ENCODE measurements around the gene MTRF1L. TPM values are rescaled to one million over a fixed set of nuclear protein-coding genes. Genes with fewer than 3 reads are reported as not detected.
"Not testable (repeated sequence)": the region's sequence is repeated elsewhere in the genome, so short reads cannot be mapped to it uniquely, and the experiment has no call there.

Gene MTRF1L
- total RNA-seq, 2 experiments from 2014 or later: 15.7 to 17.5 TPM

DNA sequence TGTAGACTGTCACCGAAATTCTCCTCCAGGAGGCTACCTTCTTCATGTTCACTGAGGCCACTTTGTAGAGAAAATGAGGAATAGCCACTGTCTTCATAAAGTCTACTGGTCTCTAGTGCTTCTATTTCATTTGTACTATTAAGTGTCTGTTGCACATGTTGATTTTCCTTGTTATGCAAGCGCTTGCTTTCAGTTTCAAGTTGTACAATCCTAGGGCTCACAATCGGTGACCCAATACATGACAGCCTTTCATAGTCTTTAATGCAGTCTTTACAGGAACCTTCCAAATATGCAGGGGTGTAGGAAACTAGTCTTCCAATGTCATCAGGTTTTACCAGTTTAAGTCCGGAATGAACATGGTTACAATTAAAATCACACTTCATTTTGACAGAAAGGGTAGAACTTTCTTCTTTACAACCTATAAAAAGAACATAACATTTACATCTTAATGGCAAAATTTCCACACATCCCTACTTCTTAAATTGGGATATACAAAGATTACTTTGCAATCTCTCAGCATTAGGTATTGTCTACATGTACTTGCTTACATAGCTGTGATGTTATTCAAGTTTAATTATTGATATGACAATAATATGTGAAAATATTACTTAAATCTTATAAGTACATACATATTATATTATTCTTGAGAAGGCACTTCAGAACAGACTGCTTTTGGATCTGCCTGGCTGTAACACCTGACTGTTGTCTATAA lies 27.1 kb downstream of the MTRF1L start:
- peak; percentile 24 for ATAC-seq
- intact Hi-C loops (cut with micrococcal nuclease): no loop called here
- peak overlapping the region; percentile 22 for H3K4me3 Mint-ChIP-seq
- ChIA-PET POLR2A (no interaction called here), CTCF (no interaction called here)
- no peaks in the 10 kb centered on the region for H3K27me3 Mint-ChIP-seq
- H3K27ac Mint-ChIP-seq: no peak overlapping the region
- TF ChIP-seq, protein P1, sequence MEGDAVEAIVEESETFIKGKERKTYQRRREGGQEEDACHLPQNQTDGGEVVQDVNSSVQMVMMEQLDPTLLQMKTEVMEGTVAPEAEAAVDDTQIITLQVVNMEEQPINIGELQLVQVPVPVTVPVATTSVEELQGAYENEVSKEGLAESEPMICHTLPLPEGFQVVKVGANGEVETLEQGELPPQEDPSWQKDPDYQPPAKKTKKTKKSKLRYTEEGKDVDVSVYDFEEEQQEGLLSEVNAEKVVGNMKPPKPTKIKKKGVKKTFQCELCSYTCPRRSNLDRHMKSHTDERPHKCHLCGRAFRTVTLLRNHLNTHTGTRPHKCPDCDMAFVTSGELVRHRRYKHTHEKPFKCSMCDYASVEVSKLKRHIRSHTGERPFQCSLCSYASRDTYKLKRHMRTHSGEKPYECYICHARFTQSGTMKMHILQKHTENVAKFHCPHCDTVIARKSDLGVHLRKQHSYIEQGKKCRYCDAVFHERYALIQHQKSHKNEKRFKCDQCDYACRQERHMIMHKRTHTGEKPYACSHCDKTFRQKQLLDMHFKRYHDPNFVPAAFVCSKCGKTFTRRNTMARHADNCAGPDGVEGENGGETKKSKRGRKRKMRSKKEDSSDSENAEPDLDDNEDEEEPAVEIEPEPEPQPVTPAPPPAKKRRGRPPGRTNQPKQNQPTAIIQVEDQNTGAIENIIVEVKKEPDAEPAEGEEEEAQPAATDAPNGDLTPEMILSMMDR (IDR thresholded peaks at IDR 0.05): no peak
- H3K9me3 Mint-ChIP-seq: peaks cover 3% of the 10 kb centered on the region
- peaks cover 86% of the 10 kb centered on the region for H3K36me3 Mint-ChIP-seq (ENCODE audit: low read depth)
- no peak for DNase-seq
- H3K4me1 Mint-ChIP-seq (ENCODE audit: low read depth): peaks cover 46% of the 10 kb centered on the region

DNA sequence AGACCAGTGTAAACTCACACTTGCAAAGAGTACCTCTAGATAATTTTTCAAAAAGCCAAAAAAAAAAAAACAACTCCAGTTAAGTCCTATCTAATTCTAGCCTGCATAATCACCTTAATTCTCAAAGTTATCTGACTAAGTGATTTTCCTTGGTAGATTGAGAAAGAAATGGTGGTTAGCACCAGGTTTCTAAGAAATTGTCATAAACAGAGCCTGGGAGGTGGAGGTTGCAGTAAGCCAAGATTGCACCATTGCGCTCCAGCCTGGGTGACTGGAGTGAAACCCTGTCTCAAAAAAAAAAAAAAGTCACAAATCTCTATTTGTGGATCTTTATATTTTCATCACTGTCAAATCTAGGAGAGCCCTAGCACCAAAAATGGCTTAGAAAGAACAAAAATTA lies 28.6 kb downstream of the MTRF1L start:
- H3K36me3 Mint-ChIP-seq (ENCODE audit: low read depth): peaks cover 88% of the 10 kb centered on the region
- POLR2A ChIA-PET: no interaction called here
- peaks cover 37% of the 10 kb centered on the region for H3K4me1 Mint-ChIP-seq (ENCODE audit: low read depth)
- H3K27ac Mint-ChIP-seq: no peak overlapping the region
- CTCF ChIA-PET: interaction anchor here (0.7 to 1.0 kb wide), 2 partner anchors 20 to 26 kb away, joined by 3 read pairs; no protein-coding TSS in a partner anchor
- no peak overlapping the region for H3K4me3 Mint-ChIP-seq
- ATAC-seq (no peak), DNase-seq (no peak)
- TF ChIP-seq, protein P1 (IDR thresholded peaks at IDR 0.05): no peak
- peaks cover 12% of the 10 kb centered on the region for H3K9me3 Mint-ChIP-seq
- no peaks in the 10 kb centered on the region for H3K27me3 Mint-ChIP-seq
- intact Hi-C loops (cut with micrococcal nuclease): no loop called here

DNA sequence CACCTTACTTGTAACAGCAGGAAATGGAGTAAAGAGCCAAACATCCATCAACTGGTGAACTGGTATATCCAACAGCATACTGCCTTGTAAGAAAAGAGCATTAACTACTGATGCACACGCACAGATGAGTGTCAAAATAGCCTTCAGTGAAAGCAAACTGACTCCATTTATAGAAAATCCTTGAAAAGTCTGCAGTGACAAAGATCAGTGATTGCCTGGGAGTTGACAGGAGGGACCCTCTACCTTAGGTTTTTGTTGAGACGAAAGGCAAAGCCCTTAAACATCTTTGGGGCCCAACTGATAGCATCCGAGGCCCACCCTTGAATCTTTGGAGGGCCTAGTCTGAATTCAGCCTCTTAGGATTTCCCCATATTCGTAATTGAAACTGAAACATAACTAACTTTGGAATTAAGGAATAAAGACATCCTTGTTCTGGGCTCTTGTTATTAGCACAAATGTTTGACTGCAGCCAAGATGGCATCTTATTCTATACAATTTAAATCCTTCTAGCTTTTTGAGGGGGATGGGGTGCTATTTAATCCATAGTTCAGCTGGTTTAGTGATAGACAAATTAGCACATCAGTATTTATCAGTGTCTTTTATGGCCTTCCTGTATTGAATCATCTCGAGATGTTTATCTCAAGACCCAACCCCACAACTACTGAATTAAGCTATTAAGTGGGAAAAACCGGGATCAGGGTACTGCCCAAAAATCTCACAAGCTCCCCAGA lies 32.7 kb downstream of the MTRF1L start:
- ATAC-seq: no peak
- CTCF ChIA-PET: interaction anchor here (0.8 kb wide), 1 partner anchor 10 kb away, joined by 4 read pairs; no protein-coding TSS in a partner anchor
- no peaks in the 10 kb centered on the region for H3K27me3 Mint-ChIP-seq
- H3K4me3 Mint-ChIP-seq: no peak overlapping the region
- peaks cover 54% of the 10 kb centered on the region for H3K36me3 Mint-ChIP-seq (ENCODE audit: low read depth)
- TF ChIP-seq, protein P1 (IDR thresholded peaks at IDR 0.05): no peak
- H3K4me1 Mint-ChIP-seq (ENCODE audit: low read depth): peaks cover 7% of the 10 kb centered on the region
- no peak for DNase-seq
- peaks cover 26% of the 10 kb centered on the region for H3K9me3 Mint-ChIP-seq
- no peak overlapping the region for H3K27ac Mint-ChIP-seq
- intact Hi-C loops (cut with micrococcal nuclease): no loop called here
- POLR2A ChIA-PET: interaction anchor here (0.7 to 1.4 kb wide), 3 partner anchors 9 to 664 kb away, joined by 3 to 5 read pairs (median 4); partner anchors contain the start of gene FBXO5

DNA sequence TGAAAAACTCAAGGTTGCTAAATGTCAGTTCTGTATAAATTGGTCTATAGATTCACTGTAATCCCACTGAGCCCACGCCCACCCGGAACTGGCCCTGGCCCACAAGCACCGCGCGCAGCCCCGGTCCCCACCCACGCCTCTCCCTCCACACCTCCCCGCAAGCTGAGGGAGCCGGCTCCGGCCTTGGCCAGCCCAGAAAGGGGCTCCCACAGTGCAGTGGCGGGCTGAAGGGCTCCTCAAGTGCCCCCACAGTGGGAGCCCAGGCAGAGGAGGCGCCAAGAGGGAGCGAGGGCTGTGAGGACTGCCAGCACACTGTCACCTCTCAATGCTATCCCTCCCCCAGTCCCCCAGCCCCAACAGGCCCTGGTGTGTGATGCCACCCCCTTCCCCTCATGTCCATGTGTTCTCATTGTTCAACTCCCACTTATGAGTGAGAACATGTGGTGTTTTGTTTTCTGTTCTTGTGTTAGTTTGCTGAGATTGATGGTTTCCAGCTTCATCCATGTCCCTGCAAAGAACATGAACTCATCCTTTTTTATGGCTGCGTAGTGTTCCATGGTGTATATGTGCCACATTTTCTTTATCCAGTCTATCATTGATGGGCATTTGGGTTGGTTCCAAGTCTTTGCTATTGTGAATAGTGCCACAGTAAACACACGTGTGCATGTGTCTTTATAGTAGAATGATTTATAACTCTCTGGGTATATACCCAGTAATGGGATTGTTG lies 36.2 kb downstream of the MTRF1L start:
- H3K27ac Mint-ChIP-seq; ATAC-seq; intact Hi-C loops (cut with micrococcal nuclease); H3K4me1 Mint-ChIP-seq (ENCODE audit: low read depth); POLR2A ChIA-PET; DNase-seq; H3K27me3 Mint-ChIP-seq; CTCF ChIA-PET; H3K4me3 Mint-ChIP-seq: not testable (repeated sequence)
- Mint-ChIP-seq H3K36me3 (ENCODE audit: low read depth) (peaks cover 23% of the 10 kb centered on the region), H3K9me3 (peaks cover 25% of the 10 kb centered on the region)

DNA sequence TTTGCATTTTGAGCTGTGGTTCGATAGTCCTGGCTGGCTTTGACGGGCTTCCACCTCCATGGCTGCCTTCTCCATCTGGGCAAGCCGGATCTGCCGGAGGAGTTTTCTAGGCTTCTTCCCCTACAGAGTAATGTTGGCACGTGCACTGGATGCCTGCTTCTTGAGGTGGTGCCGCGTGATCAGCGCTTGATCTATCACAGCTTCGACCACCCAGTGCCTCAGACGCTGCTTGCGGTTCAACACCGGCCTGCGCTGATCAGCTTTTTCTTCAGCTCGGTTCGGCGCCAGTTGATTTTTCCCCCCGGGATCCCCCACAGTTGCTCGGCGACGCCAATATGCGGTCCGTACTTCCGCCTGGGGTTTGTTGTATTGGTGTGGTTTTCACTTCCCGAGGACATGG lies 43.2 kb downstream of the MTRF1L start:
- H3K4me3 Mint-ChIP-seq: no peak overlapping the region
- ATAC-seq: no peak
- no peaks in the 10 kb centered on the region for H3K9me3 Mint-ChIP-seq

More for the DNA sequence above, 43.2 kb downstream of the MTRF1L start:
- Mint-ChIP-seq H3K27ac (no peak overlapping the region), H3K27me3 (peaks cover 7% of the 10 kb centered on the region), H3K4me1 (ENCODE audit: low read depth) (no peaks in the 10 kb centered on the region), H3K36me3 (ENCODE audit: low read depth) (no peaks in the 10 kb centered on the region)
- ChIA-PET CTCF (no interaction called here), POLR2A (no interaction called here)
- intact Hi-C loops (cut with micrococcal nuclease): no loop called here
- TF ChIP-seq, protein P1 (IDR thresholded peaks at IDR 0.05): no peak
- DNase-seq: no peak
